MCF 10A (cell line): ENCODE measurements around the gene VAC14. TPM values are rescaled to one million over a fixed set of nuclear protein-coding genes. Genes with fewer than 3 reads are reported as not detected.

Source experiments
- BruUV-seq: library from RNA; stranded (reverse); fragments of 400-500 nt; replicated peaks from 2 replicates; lab custom pipeline; 2021; lab: Mats Ljungman, UMichigan
- CTCF ChIA-PET: fragments of 300-600 bp; sonication (Branson Sonifier 250); formaldehyde crosslinking; extraction: SDS; loops from one replicate; lab custom pipeline; 2021; ENCODE audit warnings: antibody characterized with exemption, inconsistent platforms; lab: Yijun Ruan, JAX
- POLR2A ChIA-PET: fragments of 300-600, 350-650 bp; sonication (Branson Sonifier 250); formaldehyde crosslinking; extraction: SDS; loops from one replicate; lab custom pipeline; 2020; ENCODE audit warnings: antibody characterized with exemption, inconsistent platforms; lab: Yijun Ruan, JAX
- DNase-seq: peaks from one replicate; pipeline ENCODE4 v3.0.0-alpha.2; 2018; ENCODE audit not compliant: unreplicated experiment
- H3K27ac Mint-ChIP-seq: one replicate; pipeline ENCODE4 v1.8.0; 2022; ENCODE audit warnings: mild to moderate bottlenecking, low read depth, mixed read lengths; ENCODE audit not compliant: unreplicated experiment
- H3K27me3 Mint-ChIP-seq: one replicate; pipeline ENCODE4 v1.8.0; 2022; ENCODE audit warnings: mixed read lengths; ENCODE audit not compliant: insufficient read depth, unreplicated experiment
- H3K36me3 Mint-ChIP-seq: one replicate; pipeline ENCODE4 v1.8.0; 2022; ENCODE audit warnings: mild to moderate bottlenecking, moderate library complexity, mixed read lengths; ENCODE audit not compliant: insufficient read depth, unreplicated experiment
- H3K4me1 Mint-ChIP-seq: one replicate; pipeline ENCODE4 v1.8.0; 2022; ENCODE audit warnings: mixed read lengths; ENCODE audit not compliant: insufficient read depth, unreplicated experiment
- H3K4me3 Mint-ChIP-seq: one replicate; pipeline ENCODE4 v1.8.0; 2022; ENCODE audit warnings: mild to moderate bottlenecking, moderate library complexity, mixed read lengths; ENCODE audit not compliant: unreplicated experiment
- H3K9me3 Mint-ChIP-seq: one replicate; pipeline ENCODE4 v1.8.0; 2022; ENCODE audit warnings: mixed read lengths; ENCODE audit not compliant: unreplicated experiment
- CTCF ChIP-seq: fragments of 200-600 bp; IDR thresholded peaks from one replicate; pipeline ENCODE4 v1.8.0; 2022; ENCODE audit warnings: antibody characterized with exemption, mild to moderate bottlenecking; ENCODE audit not compliant: unreplicated experiment
- intact Hi-C: fragments of 100-400 bp; cut with micrococcal nuclease; formaldehyde crosslinking; loops from 2 replicates; pipeline ENCODE4 v1.14.1; 2022
- total RNA-seq: library from RNA; stranded (reverse); gene quantifications from 2 replicates; pipeline ENCODE4 v1.2.3, GENCODE V29; 2022

The VAC14 gene
- total RNA-seq, 1 experiment from 2014 or later = 25.5 TPM

GRCh38 chr16:70784692-70785555, 16.0 kb downstream of the VAC14 start:
- no peaks in the 10 kb centered on the region for H3K4me1 Mint-ChIP-seq
- DNase-seq = no peak
- BruUV-seq = no TSS peak
- H3K9me3 Mint-ChIP-seq = no peaks in the 10 kb centered on the region
- no peak overlapping the region for H3K27ac Mint-ChIP-seq
- H3K27me3 Mint-ChIP-seq = no peaks in the 10 kb centered on the region
- H3K4me3 Mint-ChIP-seq = no peak overlapping the region
- ChIA-PET CTCF (interaction anchor here (0.5 to 2.6 kb wide), 3 partner anchors 10 to 455 kb away, joined by 3 to 13 read pairs (median 4); no protein-coding TSS in a partner anchor), POLR2A (interaction anchor here (0.6 kb wide), 1 partner anchor 170 kb away, joined by 4 read pairs; no protein-coding TSS in a partner anchor)
- peaks cover 46% of the 10 kb centered on the region for H3K36me3 Mint-ChIP-seq
- intact Hi-C loops = no loop called here
- TF ChIP-seq CTCF = no peak

- no peak for TF ChIP-seq CTCF
- H3K27me3 Mint-ChIP-seq = no peaks in the 10 kb centered on the region
- peaks cover 15% of the 10 kb centered on the region for H3K4me1 Mint-ChIP-seq
- ChIA-PET POLR2A (no interaction called here), CTCF (no interaction called here)
- DNase-seq = no peak
- no peaks in the 10 kb centered on the region for H3K9me3 Mint-ChIP-seq
- intact Hi-C loops = no loop called here
- H3K27ac Mint-ChIP-seq = no peak overlapping the region
- peaks cover 60% of the 10 kb centered on the region for H3K36me3 Mint-ChIP-seq
- no TSS peak for BruUV-seq
- no peak overlapping the region for H3K4me3 Mint-ChIP-seq
Measured at GRCh38 chr16:70782237-70782636, 18.7 kb downstream of the VAC14 start.

GRCh38 chr16:70781800-70782199, 19.2 kb downstream of the VAC14 start:
- BruUV-seq = no TSS peak
- no peak for TF ChIP-seq CTCF
- H3K36me3 Mint-ChIP-seq = peaks cover 60% of the 10 kb centered on the region
- H3K9me3 Mint-ChIP-seq = no peaks in the 10 kb centered on the region
- peaks cover 15% of the 10 kb centered on the region for H3K4me1 Mint-ChIP-seq
- CTCF ChIA-PET = interaction anchor here (0.8 kb wide), 2 partner anchors 10 to 14 kb away, joined by 3 read pairs; no protein-coding TSS in a partner anchor
- H3K4me3 Mint-ChIP-seq = no peak overlapping the region
- no peak for DNase-seq
- intact Hi-C loops = no loop called here
- no peak overlapping the region for H3K27ac Mint-ChIP-seq
- POLR2A ChIA-PET = no interaction called here
- no peaks in the 10 kb centered on the region for H3K27me3 Mint-ChIP-seq

- POLR2A ChIA-PET = interaction anchor here (2.1 kb wide), 1 partner anchor 20 kb away, joined by 10 read pairs; the partner anchor contains the start of gene VAC14
Measured at GRCh38 chr16:70780546-70780945, 20.4 kb downstream of the VAC14 start.

More at GRCh38 chr16:70780546-70780945, 20.4 kb downstream of the VAC14 start:
- intact Hi-C loops = no loop called here
- peaks cover 15% of the 10 kb centered on the region for H3K4me1 Mint-ChIP-seq
- CTCF ChIA-PET = interaction anchor here (1.3 kb wide), 1 partner anchor 9 kb away, joined by 3 read pairs; no protein-coding TSS in a partner anchor
- H3K36me3 Mint-ChIP-seq = peaks cover 69% of the 10 kb centered on the region
- no TSS peak for BruUV-seq
- H3K27me3 Mint-ChIP-seq = no peaks in the 10 kb centered on the region
- H3K27ac Mint-ChIP-seq = no peak overlapping the region
- no peak for DNase-seq
- H3K9me3 Mint-ChIP-seq = no peaks in the 10 kb centered on the region
- TF ChIP-seq CTCF = no peak
- no peak overlapping the region for H3K4me3 Mint-ChIP-seq
